ENCODE data around the gene SDK1. TPM values are rescaled to one million over a fixed set of nuclear protein-coding genes. Genes with fewer than 3 reads are reported as not detected.

Gene SDK1
- total and polyA plus RNA-seq, 2 of the 8 experiments (the other 6 are each of a cell fraction or from before 2014, with no cell fraction given) = 3.3 to 7.2 TPM

- Histone ChIP-seq H3K4me3 (ENCODE audit: extremely low read depth in 1 of 4, insufficient read depth in 2 of 4, low read depth in 3 of 4, low read length in 4 of 4) (no peak overlapping the region), H2BK120ac (replicated peaks; ENCODE audit: low read depth, low read length) (no peak overlapping the region), H3K9ac (replicated peaks in 1 of 4; ENCODE audit: extremely low read depth in 1 of 4, low read depth in 3 of 4, low read length in 3 of 4) (no peak overlapping the region), H3K4me2 (ENCODE audit: insufficient read depth in 1 of 2, low read depth in 2 of 2, low read length in 2 of 2) (no peak overlapping the region), H2BK5ac (ENCODE audit: low read depth, low read length) (no peak overlapping the region), H2AFZ (ENCODE audit: low read length) (no peak overlapping the region), H2BK15ac (ENCODE audit: low read length) (no peak overlapping the region), H3K4me1 (replicated peaks in 1 of 4; ENCODE audit: control insufficient read depth in 3 of 4, insufficient read depth in 4 of 4, low read length in 3 of 4) (no peaks in the 10 kb centered on the region; a peak in 5 of 7 replicates), H3K79me1 (ENCODE audit: low read depth, low read length) (no peaks in the 10 kb centered on the region), H2BK12ac (ENCODE audit: low read depth, low read length) (no peak overlapping the region), H3K36me3 (ENCODE audit: control insufficient read depth in 2 of 4, insufficient read depth in 4 of 4, low read length in 3 of 4) (no peaks in the 10 kb centered on the region), H2AK5ac (ENCODE audit: low read depth, low read length) (no peak overlapping the region), H4K8ac (ENCODE audit: extremely low read depth, insufficient read depth, low read length) (no peak overlapping the region), H3K4ac (replicated peaks; ENCODE audit: insufficient read length, low read depth, low read length) (no peak overlapping the region), H3K14ac (ENCODE audit: insufficient read length) (no peak overlapping the region), H3K23ac (ENCODE audit: insufficient read length) (no peak overlapping the region), H4K20me1 (replicated peaks in 1 of 2; ENCODE audit: control insufficient read depth in 1 of 2, insufficient read depth in 2 of 2, low read length in 2 of 2) (no peaks in the 10 kb centered on the region), H3K23me2 (ENCODE audit: low read depth, low read length) (no peaks in the 10 kb centered on the region), H2BK20ac (ENCODE audit: low read length) (no peak overlapping the region), H3K27me3 (replicated peaks in 1 of 4; ENCODE audit: control insufficient read depth in 3 of 4, extremely low read depth in 1 of 4, insufficient read depth in 3 of 4, low read length in 3 of 4) (no peaks in the 10 kb centered on the region), H3K18ac (ENCODE audit: extremely low read depth, low read length) (no peak overlapping the region), H3K79me2 (ENCODE audit: control insufficient read depth in 1 of 2, insufficient read depth in 2 of 2, low read length in 2 of 2) (no peaks in the 10 kb centered on the region), H3K27ac (ENCODE audit: low read depth, low read length) (no peak overlapping the region), H3K56ac (replicated peaks; ENCODE audit: insufficient read length, low read depth, low read length) (no peak overlapping the region), H4K91ac (replicated peaks; ENCODE audit: insufficient read length, low read length) (no peak overlapping the region), H3K9me3 (ENCODE audit: insufficient read depth in 2 of 2, low read depth in 1 of 2, low read length in 1 of 2) (no peaks in the 10 kb centered on the region), H4K5ac (ENCODE audit: insufficient read length, low read depth, low read length) (no peak overlapping the region)
- DNase-seq (ENCODE audit: low read depth in 1 of 2, low spot score in 2 of 2) = peak in 1 of 2 experiments; percentile 35
- ChIA-PET CTCF (ENCODE audit: partially characterized antibody) (interaction anchor here (1.0 kb wide), 1 partner anchor 13 kb away, joined by 3 read pairs; no protein-coding TSS in a partner anchor), POLR2A (ENCODE audit: partially characterized antibody) (interaction anchor here (0.8 kb wide), 1 partner anchor 8 kb away, joined by 3 read pairs; no protein-coding TSS in a partner anchor)
- no peak for FAIRE-seq
- 91% methylated on average over 21 of the region's 21 CpGs; no CpG with 5 or more reads in 1 of the 2 experiments for WGBS, 2 experiments (ENCODE audit: extremely low coverage in 1 of 2, insufficient coverage in 1 of 2, insufficient read length in 1 of 2, insufficient replicate concordance in 2 of 2, low coverage in 1 of 2, low lambda C conversion rate in 2 of 2, missing lambda C conversion rate in 1 of 2)
- TF ChIP-seq TAF1 (IDR thresholded peaks at IDR 0.05; ENCODE audit: low read depth, low read length) = no peak
- no peak for TF ChIP-seq CBX8 (IDR thresholded peaks at IDR 0.05; ENCODE audit: borderline replicate concordance, low read depth, low read length)
- TF ChIP-seq, protein P1, sequence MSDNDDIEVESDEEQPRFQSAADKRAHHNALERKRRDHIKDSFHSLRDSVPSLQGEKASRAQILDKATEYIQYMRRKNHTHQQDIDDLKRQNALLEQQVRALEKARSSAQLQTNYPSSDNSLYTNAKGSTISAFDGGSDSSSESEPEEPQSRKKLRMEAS (IDR thresholded peaks at IDR 0.05) = no peak
- no peak for TF ChIP-seq KDM5A (IDR thresholded peaks at IDR 0.05; ENCODE audit: low read length)
- no peak for TF ChIP-seq CEBPB (IDR thresholded peaks at IDR 0.05; ENCODE audit: low read depth, low read length)
- TF ChIP-seq NRF1 (IDR thresholded peaks at IDR 0.05; ENCODE audit: low read depth, low read length) = no peak
- no peak for TF ChIP-seq SIRT6 (IDR thresholded peaks at IDR 0.05; ENCODE audit: low read length)
- TF ChIP-seq HDAC2 (IDR thresholded peaks at IDR 0.05; ENCODE audit: borderline replicate concordance in 1 of 2, low read depth in 2 of 2, low read length in 2 of 2) = no peak
- TF ChIP-seq SIN3A (conservative IDR thresholded peaks at IDR 0.05 in 1 of 2, IDR thresholded peaks at IDR 0.05 in 1 of 2; ENCODE audit: low read depth in 1 of 2, low read length in 2 of 2) = no peak
These were observed 965.4 kb downstream of the SDK1 start for GRCh38 chr7:4266270-4267040.
